Measurements from ENCODE around the gene EXOC4. TPM values are rescaled to one million over a fixed set of nuclear protein-coding genes. Genes with fewer than 3 reads are reported as not detected.

EXOC4 gene
- total and polyA plus RNA-seq, 2 of the 8 experiments (the other 6 are each of a cell fraction or from before 2014, with no cell fraction given): 27.0 to 67.3 TPM

DNA sequence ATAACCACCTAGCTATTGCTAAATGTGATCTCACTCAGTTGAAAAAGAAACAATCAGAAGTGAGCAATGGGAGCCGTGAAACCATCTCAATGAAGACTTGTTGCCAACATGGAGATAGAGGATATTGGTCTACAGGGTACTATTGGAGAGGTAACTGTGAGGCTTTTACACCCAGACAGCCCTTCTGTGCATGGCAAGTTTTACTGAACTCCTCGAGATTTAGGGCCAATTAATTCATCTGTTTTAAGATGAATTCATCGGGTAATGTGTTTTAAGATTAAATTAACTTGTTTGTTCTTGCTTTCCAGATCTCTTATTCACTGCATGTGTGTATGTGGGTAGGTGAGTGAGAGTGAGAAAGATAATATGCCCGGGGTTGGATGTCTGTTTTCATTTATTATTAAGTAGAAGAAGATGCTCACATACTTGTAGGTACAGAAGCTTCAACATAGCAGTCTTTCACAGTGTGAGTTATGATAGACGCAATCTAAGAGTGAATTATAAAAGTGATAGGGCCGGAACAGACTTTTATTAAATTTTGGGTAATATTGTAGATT is 323.8 kb downstream of the EXOC4 start:
- no peaks in the 10 kb centered on the region for H3K36me3 ChIP-seq (ENCODE audit: control insufficient read depth in 2 of 4, insufficient read depth in 4 of 4, low read length in 3 of 4)
- no peak overlapping the region for H2BK120ac ChIP-seq (replicated peaks; ENCODE audit: low read depth, low read length)
- H3K4me1 ChIP-seq (replicated peaks in 1 of 4; ENCODE audit: control insufficient read depth in 3 of 4, insufficient read depth in 4 of 4, low read length in 3 of 4): no peaks in the 10 kb centered on the region
- FAIRE-seq: no peak
- no peaks in the 10 kb centered on the region; the same call in 1 of the 2 replicates for H3K79me1 ChIP-seq (ENCODE audit: low read depth, low read length)
- H2AK5ac ChIP-seq (ENCODE audit: low read depth, low read length): no peak overlapping the region
- 90 to 100% methylated on average over 1 to 6 of the region's 6 CpGs for WGBS, 2 experiments (ENCODE audit: extremely low coverage in 1 of 2, insufficient coverage in 1 of 2, insufficient read length in 1 of 2, insufficient replicate concordance in 2 of 2, low coverage in 1 of 2, low lambda C conversion rate in 2 of 2, missing lambda C conversion rate in 1 of 2)
- no peak overlapping the region for H4K5ac ChIP-seq (ENCODE audit: insufficient read length, low read depth, low read length)
- ChIA-PET POLR2A (ENCODE audit: partially characterized antibody) (no interaction called here), CTCF (ENCODE audit: partially characterized antibody) (interaction anchor here (0.6 to 1.0 kb wide), 2 partner anchors 12 to 1370 kb away, joined by 4 read pairs; no protein-coding TSS in a partner anchor)
- no peak overlapping the region for H3K56ac ChIP-seq (replicated peaks; ENCODE audit: insufficient read length, low read depth, low read length)
- no peak overlapping the region for H2BK20ac ChIP-seq (ENCODE audit: low read length)
- no peak overlapping the region for H2BK12ac ChIP-seq (ENCODE audit: low read depth, low read length)
- no peak overlapping the region for H3K14ac ChIP-seq (ENCODE audit: insufficient read length)
- H3K18ac ChIP-seq (ENCODE audit: extremely low read depth, low read length): no peak overlapping the region
- no peak overlapping the region for H3K23ac ChIP-seq (ENCODE audit: insufficient read length)
- no peak overlapping the region for H4K91ac ChIP-seq (replicated peaks; ENCODE audit: insufficient read length, low read length)
- H3K27ac ChIP-seq (ENCODE audit: low read depth, low read length): no peak overlapping the region
- no peak overlapping the region for H3K4me2 ChIP-seq (ENCODE audit: insufficient read depth in 1 of 2, low read depth in 2 of 2, low read length in 2 of 2)
- no peaks in the 10 kb centered on the region for H3K79me2 ChIP-seq (ENCODE audit: control insufficient read depth in 1 of 2, insufficient read depth in 2 of 2, low read length in 2 of 2)
- no peaks in the 10 kb centered on the region for H3K9me3 ChIP-seq (ENCODE audit: insufficient read depth in 2 of 2, low read depth in 1 of 2, low read length in 1 of 2)
- no peak overlapping the region for H3K9ac ChIP-seq (replicated peaks in 1 of 4; ENCODE audit: extremely low read depth in 1 of 4, low read depth in 3 of 4, low read length in 3 of 4)
- no peaks in the 10 kb centered on the region for H3K27me3 ChIP-seq (replicated peaks in 1 of 4; ENCODE audit: control insufficient read depth in 3 of 4, extremely low read depth in 1 of 4, insufficient read depth in 3 of 4, low read length in 3 of 4)
- H3K23me2 ChIP-seq (ENCODE audit: low read depth, low read length): no peaks in the 10 kb centered on the region
- H4K8ac ChIP-seq (ENCODE audit: extremely low read depth, insufficient read depth, low read length): no peak overlapping the region
- H3K4ac ChIP-seq (replicated peaks; ENCODE audit: insufficient read length, low read depth, low read length): no peak overlapping the region
- no peak overlapping the region for H2BK15ac ChIP-seq (ENCODE audit: low read length)
- H2BK5ac ChIP-seq (ENCODE audit: low read depth, low read length): no peak overlapping the region
- no peak for DNase-seq (ENCODE audit: low read depth in 1 of 2, low spot score in 2 of 2)
- no peak overlapping the region for H3K4me3 ChIP-seq (ENCODE audit: extremely low read depth in 1 of 4, insufficient read depth in 2 of 4, low read depth in 3 of 4, low read length in 4 of 4)
- no peaks in the 10 kb centered on the region for H4K20me1 ChIP-seq (replicated peaks in 1 of 2; ENCODE audit: control insufficient read depth in 1 of 2, insufficient read depth in 2 of 2, low read length in 2 of 2)
- H2AFZ ChIP-seq (ENCODE audit: low read length): no peak overlapping the region
- TF ChIP-seq GTF2F1 (IDR thresholded peaks at IDR 0.05; ENCODE audit: borderline replicate concordance, low read depth, low read length) (no peak), BRCA1 (IDR thresholded peaks at IDR 0.05; ENCODE audit: low read depth, low read length) (no peak), SP2 (IDR thresholded peaks at IDR 0.05; ENCODE audit: low read length) (no peak), ATF3 (IDR thresholded peaks at IDR 0.05; ENCODE audit: insufficient read depth, low read depth, low read length) (no peak), FOSL1 (IDR thresholded peaks at IDR 0.05; ENCODE audit: insufficient read depth, low read depth, low read length) (no peak), TAF7 (optimal IDR thresholded peaks at IDR 0.05; ENCODE audit: borderline replicate concordance, low read depth, low read length) (no peak), SP4 (IDR thresholded peaks at IDR 0.05; ENCODE audit: low read length) (no peak), CTBP2 (IDR thresholded peaks at IDR 0.05; ENCODE audit: borderline replicate concordance, insufficient read depth, insufficient read length, low read length) (no peak), SUZ12 (IDR thresholded peaks at IDR 0.05; ENCODE audit: low read length) (no peak), CHD1 (IDR thresholded peaks at IDR 0.05; ENCODE audit: low read depth, low read length) (no peak), SP1 (IDR thresholded peaks at IDR 0.05; ENCODE audit: low read depth, low read length) (no peak), CBX5 (IDR thresholded peaks at IDR 0.05; ENCODE audit: low read depth, low read length) (no peak)
- TF ChIP-seq, protein P1, sequence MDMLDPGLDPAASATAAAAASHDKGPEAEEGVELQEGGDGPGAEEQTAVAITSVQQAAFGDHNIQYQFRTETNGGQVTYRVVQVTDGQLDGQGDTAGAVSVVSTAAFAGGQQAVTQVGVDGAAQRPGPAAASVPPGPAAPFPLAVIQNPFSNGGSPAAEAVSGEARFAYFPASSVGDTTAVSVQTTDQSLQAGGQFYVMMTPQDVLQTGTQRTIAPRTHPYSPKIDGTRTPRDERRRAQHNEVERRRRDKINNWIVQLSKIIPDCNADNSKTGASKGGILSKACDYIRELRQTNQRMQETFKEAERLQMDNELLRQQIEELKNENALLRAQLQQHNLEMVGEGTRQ (IDR thresholded peaks at IDR 0.05; ENCODE audit: low read length): no peak
